Umbilical cord (tissue), 2 donors: Measurements from ENCODE around the gene GZF1. TPM values are rescaled to one million over a fixed set of nuclear protein-coding genes. Genes with fewer than 3 reads are reported as not detected.
A peak's percentile ranks its signal among the peaks of the same experiment; 100 is the strongest.

ENCODE experiments used
- DNase-seq: peaks from one replicate; pipeline ENCODE4 v3.0.0-alpha.2; 2015; ENCODE audit warnings: low spot score
- total RNA-seq: library from RNA; depleted of rRNA; stranded (reverse); fragments of >200 nt; gene quantifications from one replicate; pipeline ENCODE4 v1.2.3, GENCODE V29; 2014; ENCODE audit warnings: low replicate concordance; ENCODE audit not compliant: insufficient read depth

Gene GZF1
- 18.1 TPM for total RNA-seq

DNA sequence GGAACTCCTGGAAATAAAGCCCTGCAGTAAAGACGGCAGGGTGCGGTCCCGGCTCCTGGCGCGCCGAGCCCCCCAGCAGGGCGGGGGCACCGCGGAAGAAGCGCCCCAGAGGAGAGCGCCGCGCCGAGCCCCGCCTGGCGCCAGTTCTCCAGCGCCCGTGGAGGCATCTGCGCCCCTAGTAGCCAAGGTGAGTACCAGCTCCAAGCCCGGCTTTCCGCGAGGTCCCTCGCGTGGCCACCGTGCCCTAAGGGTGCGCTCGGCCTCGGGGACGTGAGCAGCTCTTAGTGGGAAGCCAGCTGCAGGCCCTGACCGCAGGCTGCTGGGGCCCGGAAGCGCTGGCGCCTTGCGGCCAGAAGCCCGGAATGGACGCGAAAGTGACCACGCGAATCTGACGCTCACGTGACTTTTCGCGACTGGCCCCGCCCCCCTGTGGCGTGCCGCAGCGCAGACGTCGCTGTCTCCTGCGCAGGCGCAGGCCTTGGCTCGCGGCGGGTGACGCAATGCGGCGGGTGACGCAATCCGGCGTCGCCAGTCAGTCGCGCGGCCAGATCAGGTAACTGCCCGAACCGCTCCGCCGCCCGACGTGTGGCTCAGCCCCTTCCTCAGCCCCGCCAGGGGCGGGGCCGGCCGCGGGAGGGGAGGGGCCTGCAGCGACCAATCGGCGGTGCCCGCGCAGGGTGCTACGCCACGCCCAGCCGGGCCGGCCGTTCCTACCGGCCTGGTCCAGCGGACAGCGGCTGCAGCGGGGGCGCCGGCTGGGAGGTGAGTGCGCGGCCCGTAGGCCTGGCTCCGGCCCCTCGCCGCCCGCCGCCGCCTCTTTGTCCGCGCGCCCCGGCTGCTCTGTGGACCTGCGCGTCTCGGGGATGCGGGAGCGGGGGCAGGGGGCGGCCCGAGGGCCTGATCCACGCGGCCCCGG is at the start of gene GZF1:
Gene GZF1 (plus strand): TSS at position 707 of the 916 bp plus-strand sequence. CDS start 2,202 bp downstream, outside the sequence.
- peak; percentile 99 for DNase-seq

GRCh38 chr20:23313271-23313670 is 48.7 kb upstream of the GZF1 start:
- DNase-seq, result no peak

GRCh38 chr20:23314699-23315098 is 47.3 kb upstream of the GZF1 start:
- DNase-seq, result no peak

DNA sequence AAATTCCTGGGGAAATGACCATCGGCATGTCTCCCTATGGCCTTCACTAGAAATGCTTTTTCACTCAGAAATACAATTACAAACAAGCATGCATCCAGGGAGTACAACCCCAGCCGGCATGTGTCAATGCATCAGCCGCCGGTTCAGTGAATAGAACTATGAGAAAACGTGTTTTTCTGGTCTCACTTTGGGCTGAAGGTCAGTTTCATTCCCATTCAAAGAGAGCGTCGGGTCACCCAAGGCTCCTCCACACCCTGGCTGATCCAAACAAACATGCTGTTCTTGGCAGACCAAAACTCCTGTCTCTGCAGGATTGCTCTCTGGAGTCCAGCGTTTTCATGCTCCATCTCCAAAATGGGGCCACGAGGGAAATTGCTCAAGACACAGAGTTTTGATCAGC is 46.9 kb upstream of the GZF1 start:
- DNase-seq, result no peak

DNA sequence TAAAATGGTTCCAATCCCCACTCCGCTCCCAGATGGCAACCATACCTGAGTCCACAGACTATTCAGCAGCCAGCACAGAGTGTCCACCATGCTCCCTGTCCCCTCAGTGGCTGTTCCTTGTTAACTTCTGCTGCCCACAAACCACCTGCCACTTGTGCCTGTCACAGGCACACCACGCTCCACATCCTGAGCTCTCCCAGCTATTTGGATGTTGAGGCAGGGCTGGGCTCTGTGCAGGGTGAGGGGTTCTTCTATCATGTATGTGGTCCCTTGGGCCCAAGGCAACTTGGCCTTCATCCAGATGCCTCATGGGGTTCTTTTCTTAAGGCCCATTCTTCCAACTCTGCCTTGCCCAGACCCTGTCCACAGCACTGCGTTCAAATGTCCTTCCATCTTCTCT is 45.4 kb upstream of the GZF1 start:
- no peak for DNase-seq

GRCh38 chr20:23317081-23317480 is 44.9 kb upstream of the GZF1 start:
- DNase-seq, result no peak

GRCh38 chr20:23318347-23318746 is 43.6 kb upstream of the GZF1 start:
- DNase-seq, result no peak

DNA sequence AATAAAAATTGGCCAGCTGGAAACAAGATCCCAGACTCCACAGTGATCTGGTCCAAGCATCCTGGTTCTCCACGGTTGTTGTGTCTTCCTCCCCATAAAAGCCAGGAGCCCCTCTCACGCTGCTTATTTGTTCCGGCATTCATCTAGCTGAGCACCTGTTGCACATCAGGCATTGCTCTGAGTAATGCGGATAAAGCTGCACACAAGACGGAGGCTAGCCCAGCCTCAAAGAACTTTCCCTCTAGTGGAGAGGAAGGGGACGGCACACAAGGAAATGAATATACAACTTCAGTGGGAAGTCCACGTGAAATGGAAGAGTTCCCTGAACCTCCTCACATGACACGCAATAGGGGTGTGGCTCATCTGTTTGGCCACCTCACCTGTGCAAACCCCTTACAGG is 41.7 kb upstream of the GZF1 start:
- no peak for DNase-seq

DNA sequence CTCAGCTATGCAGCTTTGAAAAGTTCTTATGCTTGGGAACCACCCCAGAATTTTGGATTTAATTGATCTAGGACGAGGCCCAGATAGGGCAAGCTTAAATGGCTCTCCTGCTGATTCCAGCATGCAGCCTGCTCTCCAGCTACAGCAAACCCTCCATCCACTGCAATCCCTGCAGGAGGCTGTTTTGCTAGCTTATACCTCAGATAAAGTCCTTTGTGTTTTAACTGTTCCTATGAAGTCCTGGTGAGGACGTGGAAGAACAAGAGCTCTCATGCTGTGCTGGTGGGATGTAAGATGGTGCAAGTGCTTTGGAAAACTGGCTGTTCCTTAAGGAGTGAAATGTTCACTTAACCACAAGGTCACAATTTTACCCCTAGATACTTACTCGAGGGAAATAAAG is 36.9 kb upstream of the GZF1 start:
- no peak for DNase-seq

DNA sequence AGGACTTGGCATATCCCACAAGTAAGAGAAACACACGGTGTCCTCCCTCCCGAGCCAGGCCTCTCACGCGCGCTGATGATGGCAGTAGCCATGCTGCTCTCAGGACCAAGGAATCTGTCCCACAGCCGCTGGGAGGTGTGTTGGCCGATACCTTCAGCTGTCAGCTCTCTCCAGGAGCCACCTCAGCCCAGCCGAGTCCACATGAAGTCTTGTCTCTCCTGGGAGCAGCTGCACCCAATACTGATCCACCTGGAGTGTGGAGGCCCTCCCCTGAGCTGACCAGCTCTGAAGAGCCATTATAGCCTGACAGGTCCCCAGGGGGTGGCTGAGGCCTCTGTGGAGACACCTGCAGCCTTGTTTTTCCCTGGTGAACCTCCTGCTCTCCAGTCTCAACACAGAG is 35.2 kb upstream of the GZF1 start:
- no peak for DNase-seq

DNA sequence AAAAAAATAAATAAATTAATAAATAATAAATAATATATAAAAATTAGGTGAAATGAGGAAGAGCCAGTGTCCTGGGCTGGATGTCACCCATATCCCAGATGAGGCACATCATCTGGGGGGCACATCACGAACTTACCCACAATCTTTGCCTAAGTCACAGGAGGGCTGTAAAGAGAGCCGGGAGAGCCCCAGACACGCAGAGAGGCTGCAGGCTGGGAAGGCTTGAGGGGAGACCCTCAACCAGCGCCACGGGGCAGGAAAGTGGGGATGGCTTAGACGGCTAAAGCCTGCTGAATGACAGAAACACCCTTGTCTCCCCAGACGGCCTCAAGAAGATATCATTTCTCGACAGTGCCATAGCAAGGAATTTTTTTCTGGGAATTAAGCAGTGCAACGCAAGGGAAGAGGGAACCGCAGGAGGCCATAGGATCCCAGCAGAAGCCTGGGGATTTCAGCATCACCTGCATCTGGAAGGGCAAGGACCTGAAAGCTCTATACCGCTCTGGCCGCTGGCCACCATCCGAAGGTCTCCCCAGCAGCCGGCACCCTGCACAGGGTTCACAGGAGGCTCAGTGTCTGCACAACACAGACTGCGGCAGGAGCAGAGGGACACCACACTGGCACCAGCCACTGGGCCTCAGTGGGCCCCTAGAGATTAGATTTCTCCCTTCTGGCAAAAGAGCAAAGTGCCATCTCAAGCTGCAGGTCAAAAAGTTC is 34.2 kb upstream of the GZF1 start:
- DNase-seq, result no peak

- DNase-seq, result no peak
Measured at GRCh38 chr20:23331450-23332350, 30.3 kb upstream of the GZF1 start.

DNA sequence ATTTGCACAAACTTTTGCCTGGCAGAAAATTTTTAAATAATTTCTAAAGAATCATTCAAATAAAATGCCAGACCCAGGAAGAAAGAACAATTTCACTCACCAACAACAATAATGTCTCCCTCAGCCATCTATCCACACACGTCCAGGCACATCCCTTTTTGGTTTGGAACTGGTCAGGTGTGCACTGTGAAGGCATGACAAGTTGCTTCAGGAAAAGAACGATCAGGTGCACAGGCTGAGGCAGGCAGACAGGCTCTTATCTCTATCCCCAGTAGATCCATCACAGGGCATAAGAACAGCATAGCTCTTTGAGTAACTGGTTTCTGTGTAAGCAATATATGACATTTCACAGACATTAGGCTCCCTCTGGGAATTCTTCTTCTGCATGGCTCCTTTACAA is 29.5 kb upstream of the GZF1 start:
- peak; percentile 47 for DNase-seq

DNA sequence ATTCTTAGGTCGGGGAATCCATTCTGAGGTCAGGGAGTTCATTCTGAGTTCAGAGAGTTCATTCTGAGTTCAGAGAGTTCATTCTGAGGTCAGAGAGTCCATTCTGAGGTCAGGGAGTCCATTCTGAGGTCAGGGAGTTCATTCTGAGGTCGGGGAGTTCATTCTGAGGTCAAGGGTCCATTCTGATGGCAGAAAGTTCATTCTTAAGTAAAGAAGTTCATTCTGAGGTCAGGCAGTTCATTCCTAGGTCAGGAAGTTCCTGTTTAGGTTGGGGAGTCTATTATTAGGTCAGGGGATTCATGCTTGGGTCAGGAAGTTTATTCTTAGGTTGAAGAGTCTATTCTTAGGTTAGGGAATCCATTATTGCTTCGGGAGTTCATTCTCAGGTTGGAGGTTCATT is 27.9 kb upstream of the GZF1 start:
- DNase-seq, result no peak

DNA sequence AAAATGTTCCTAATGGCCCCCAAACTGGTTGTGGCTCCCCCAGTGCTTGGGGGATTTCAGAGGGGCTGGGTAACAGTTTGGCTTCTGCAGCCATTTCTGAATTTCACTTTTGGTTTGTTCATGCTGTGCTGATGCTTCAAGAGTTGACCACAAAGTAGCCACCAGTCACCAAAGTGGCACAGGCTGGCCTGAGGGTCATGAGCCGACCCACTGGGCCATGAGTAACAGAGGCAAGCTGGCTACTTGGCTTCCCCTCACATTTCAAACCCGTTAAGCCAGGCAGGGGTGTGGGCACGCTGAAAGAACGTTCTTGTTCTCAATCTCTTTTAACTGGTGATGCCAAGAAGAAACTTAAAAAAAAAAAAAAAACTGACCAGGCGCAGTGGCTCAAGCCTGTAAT is 26.5 kb upstream of the GZF1 start:
- no peak for DNase-seq

GRCh38 chr20:23336476-23336875 is 25.5 kb upstream of the GZF1 start:
- no peak for DNase-seq

DNA sequence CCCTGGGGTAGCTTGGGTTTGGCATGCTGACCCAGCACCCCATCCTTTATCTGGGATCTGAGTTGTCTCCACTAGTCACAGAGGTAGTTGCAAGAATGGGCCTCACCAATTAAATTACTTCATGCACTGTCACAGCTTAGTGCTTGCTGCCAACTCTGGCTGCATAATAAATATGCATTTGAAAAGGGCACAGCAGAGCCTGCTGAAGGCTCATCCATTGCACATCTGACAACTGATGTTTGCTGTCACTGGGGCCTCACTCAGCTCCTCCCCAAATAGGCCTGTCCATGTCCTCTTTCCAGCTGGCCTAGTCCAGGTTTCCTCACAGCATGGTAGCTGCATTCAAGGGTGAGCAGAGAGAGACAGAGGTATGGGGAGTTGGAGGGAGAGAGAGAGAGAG is 24.7 kb upstream of the GZF1 start:
- no peak for DNase-seq

DNA sequence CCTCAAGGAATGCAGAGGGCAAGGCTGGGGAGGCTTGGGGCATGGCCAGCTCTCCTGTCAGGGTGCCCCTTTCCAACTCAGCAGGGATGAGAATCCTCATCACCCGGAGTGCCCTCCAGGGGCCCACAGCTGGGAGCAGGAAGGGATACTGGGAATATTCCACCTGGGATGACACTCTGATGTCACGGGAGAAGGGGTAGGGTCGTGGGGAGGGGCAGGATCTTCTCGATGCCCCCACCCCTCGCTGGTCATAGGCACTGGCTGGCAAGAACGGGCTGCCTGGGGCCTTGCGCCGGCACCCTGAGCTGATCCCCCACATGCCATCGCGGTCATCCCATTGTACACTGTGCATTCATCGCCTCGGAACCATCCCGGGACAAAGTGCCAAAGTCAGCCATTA is 22.0 kb upstream of the GZF1 start:
- DNase-seq, result no peak

DNA sequence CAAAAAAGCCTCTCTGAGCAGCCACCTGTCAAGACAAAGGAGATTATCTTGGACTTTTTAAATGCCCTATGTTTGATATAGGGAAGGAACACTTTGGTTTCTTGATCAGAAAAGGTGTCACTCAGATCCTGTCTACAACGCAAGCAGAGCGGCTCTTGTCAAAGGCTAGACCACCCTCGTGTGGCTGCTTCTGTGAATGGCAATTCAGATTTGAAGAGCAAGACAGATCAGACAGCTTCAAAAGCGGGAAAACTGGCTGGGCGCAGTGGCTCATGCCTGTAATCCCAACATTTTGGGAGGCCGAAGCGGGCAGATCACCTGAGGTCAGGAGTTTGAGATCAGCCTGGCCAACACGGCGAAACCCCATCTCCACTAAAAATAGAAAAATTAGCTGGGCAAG is 21.5 kb upstream of the GZF1 start:
- DNase-seq, result peak; percentile 70

DNA sequence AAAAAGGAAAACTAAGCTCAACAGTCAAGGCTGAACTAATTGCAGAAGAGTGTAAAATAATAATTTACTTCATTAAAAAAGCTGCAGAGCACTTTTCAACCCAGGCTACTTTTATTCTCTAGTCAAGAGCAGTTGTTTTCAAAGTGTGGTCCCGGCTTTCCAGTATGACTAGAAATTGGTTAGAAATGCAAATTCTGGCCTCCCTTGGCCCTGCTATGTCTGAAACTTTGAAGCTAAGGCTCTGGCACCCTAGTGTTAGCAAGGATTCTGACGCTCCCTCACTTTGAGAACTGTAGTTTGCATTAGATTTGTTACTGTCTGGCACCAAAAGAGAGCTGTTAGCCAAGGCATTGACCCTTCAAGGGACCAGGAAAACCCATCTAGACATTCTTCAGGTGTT is 20.9 kb upstream of the GZF1 start:
- DNase-seq, result no peak

DNA sequence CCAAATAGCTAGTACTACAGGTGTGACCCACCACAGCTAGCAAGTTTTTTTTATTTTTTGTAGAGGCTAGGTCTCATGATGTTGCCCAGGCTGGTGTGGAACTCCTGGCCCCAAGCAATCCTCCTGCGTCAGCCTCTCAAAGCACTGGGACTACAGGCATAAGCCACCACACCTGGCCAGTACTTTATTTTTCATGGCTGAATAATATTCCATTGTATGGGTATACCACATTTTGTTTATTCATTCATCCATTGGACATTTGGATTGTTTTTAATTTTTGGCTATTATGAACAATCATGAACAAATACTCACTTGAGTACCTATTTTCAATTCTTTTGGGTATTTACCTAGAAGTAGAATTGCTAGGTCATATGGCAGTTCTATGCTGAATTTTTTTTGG is 18.4 kb upstream of the GZF1 start:
- DNase-seq, result no peak

DNA sequence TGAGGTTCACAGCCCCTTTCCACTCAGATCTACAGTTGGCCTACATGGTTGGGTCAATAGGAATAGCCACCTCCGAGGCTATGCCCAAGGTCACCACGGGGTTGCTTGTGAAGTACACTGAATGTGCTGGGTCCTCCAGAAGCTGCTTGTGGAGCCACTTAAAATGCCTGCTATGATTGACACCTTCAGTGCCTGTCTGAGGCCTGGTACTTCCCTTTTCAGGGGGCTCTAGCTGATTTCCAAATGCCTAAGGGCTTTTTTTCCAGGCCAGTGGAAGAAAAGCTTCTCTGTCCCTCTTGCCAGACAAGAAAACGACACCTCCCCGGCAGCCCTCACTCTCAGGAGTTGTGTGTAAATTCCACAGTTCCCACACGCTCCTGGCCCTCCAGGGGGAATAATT is 17.6 kb upstream of the GZF1 start:
- no peak for DNase-seq
